GM23338 (cell line): ENCODE results near the gene HSF4. TPM values are rescaled to one million over a fixed set of nuclear protein-coding genes. Genes with fewer than 3 reads are reported as not detected.

Experiments used
- ATAC-seq: fragments of 200-7000 bp; cut with Tn5 transposase; 3 replicates; pipeline ENCODE4 v1.9.1; 2020
- DNase-seq: peaks from one replicate; pipeline ENCODE4 v3.0.0-alpha.2; 2015; ENCODE audit warnings: low spot score
- H2AFZ ChIP-seq: fragments of 200-600 bp; sonication (generic); 2 replicates; pipeline ENCODE4 v1.8.0; 2016; ENCODE audit warnings: antibody characterized with exemption, mild to moderate bottlenecking, moderate library complexity
- H3F3A ChIP-seq: fragments of 200-600 bp; sonication (generic); replicated peaks from 2 replicates; pipeline ENCODE4 v1.8.0; 2017; ENCODE audit warnings: antibody characterized with exemption, mixed run types, low read depth
- H3K27ac ChIP-seq: fragments of 200-600 bp; sonication (generic); 2 replicates; pipeline ENCODE4 v1.6.1; 2016; ENCODE audit warnings: low read depth
- H3K27me3 ChIP-seq: fragments of 200-600 bp; sonication (generic); 2 replicates; pipeline ENCODE4 v1.8.0; 2016; ENCODE audit warnings: mild to moderate bottlenecking, mixed run types, moderate library complexity; ENCODE audit not compliant: insufficient read depth
- H3K36me3 ChIP-seq: fragments of 200-600 bp; sonication (generic); 2 replicates; pipeline ENCODE4 v1.8.0; 2016; ENCODE audit warnings: mild to moderate bottlenecking; ENCODE audit not compliant: insufficient read depth
- H3K4me1 ChIP-seq: fragments of 200-600 bp; sonication (generic); 2 replicates; pipeline ENCODE4 v1.8.0; 2016; ENCODE audit warnings: mild to moderate bottlenecking, moderate library complexity; ENCODE audit not compliant: insufficient read depth
- H3K4me2 ChIP-seq: fragments of 200-600 bp; sonication (generic); 2 replicates; pipeline ENCODE4 v1.7.1; 2017; ENCODE audit warnings: mixed run types
- H3K4me3 ChIP-seq: fragments of 200-600 bp; sonication (generic); 2 replicates; pipeline ENCODE4 v1.6.1; 2016; ENCODE audit warnings: mixed run types
- H3K79me2 ChIP-seq: fragments of 200-600 bp; sonication (generic); replicated peaks from 2 replicates; pipeline ENCODE4 v1.8.0; 2017; ENCODE audit warnings: mild to moderate bottlenecking; ENCODE audit not compliant: insufficient read depth
- H3K9me2 ChIP-seq: fragments of 200-600 bp; sonication (generic); 2 replicates; pipeline ENCODE4 v1.8.0; 2017; ENCODE audit not compliant: insufficient read depth
- H4K20me1 ChIP-seq: fragments of 200-600 bp; sonication (generic); replicated peaks from 2 replicates; pipeline ENCODE4 v1.8.0; 2017; ENCODE audit warnings: mild to moderate bottlenecking; ENCODE audit not compliant: insufficient read depth
- H3K27ac Mint-ChIP-seq: 2 replicates; pipeline ENCODE4 v1.8.0; 2020; ENCODE audit warnings: inconsistent platforms, mild to moderate bottlenecking, moderate library complexity, mixed read lengths
- H3K27me3 Mint-ChIP-seq: 3 replicates; pipeline ENCODE4 v1.8.0; 2022; ENCODE audit warnings: low read depth, mild to moderate bottlenecking, moderate library complexity, mixed read lengths, inconsistent platforms; ENCODE audit not compliant: insufficient read depth, poor library complexity
- H3K36me3 Mint-ChIP-seq: 3 replicates; pipeline ENCODE4 v1.8.0; 2021; ENCODE audit warnings: low read depth, mild to moderate bottlenecking, inconsistent platforms, moderate library complexity, mixed read lengths
- H3K4me1 Mint-ChIP-seq: 3 replicates; pipeline ENCODE4 v1.8.0; 2020; ENCODE audit warnings: mild to moderate bottlenecking, inconsistent platforms, mixed read lengths
- H3K4me3 Mint-ChIP-seq: 3 replicates; pipeline ENCODE4 v1.8.0; 2021; ENCODE audit warnings: moderate library complexity, mild to moderate bottlenecking, inconsistent platforms, mixed read lengths
- H3K9me3 Mint-ChIP-seq: 3 replicates; pipeline ENCODE4 v1.8.0; 2020; ENCODE audit warnings: moderate library complexity, mild to moderate bottlenecking, inconsistent platforms, mixed read lengths
- CREB1 ChIP-seq: fragments of 250-450 bp; sonication (Bioruptor Pico); IDR thresholded peaks from 2 replicates; pipeline ENCODE4 v1.5.0; 2020; ENCODE audit warnings: low read depth, mild to moderate bottlenecking, moderate library complexity
- EZH2phosphoT487 ChIP-seq: fragments of 200-600 bp; sonication (generic); IDR thresholded peaks from one replicate; pipeline ENCODE4 v1.8.1; 2018; ENCODE audit warnings: antibody characterized with exemption; ENCODE audit not compliant: unreplicated experiment
- JUNB ChIP-seq: IDR thresholded peaks from one replicate; pipeline ENCODE4 v1.6.1; 2016; ENCODE audit warnings: antibody characterized with exemption; ENCODE audit not compliant: unreplicated experiment
- POLR2AphosphoS5 ChIP-seq: IDR thresholded peaks from 2 replicates; pipeline ENCODE4 v1.6.1; 2016; ENCODE audit warnings: antibody characterized with exemption, low read depth
- STAT1 ChIP-seq: IDR thresholded peaks from one replicate; pipeline ENCODE4 v1.6.1; 2016; ENCODE audit warnings: antibody characterized with exemption; ENCODE audit not compliant: unreplicated experiment
- ZNF114 ChIP-seq: fragments of 250-450 bp; sonication (Bioruptor Pico); IDR thresholded peaks from 2 replicates; pipeline ENCODE4 v1.5.0; 2020; ENCODE audit warnings: mild to moderate bottlenecking, moderate library complexity
- ZNF331 ChIP-seq: fragments of 250-450 bp; sonication (Bioruptor Pico); IDR thresholded peaks from 2 replicates; pipeline ENCODE4 v1.5.0; 2020; ENCODE audit warnings: low read depth, mild to moderate bottlenecking, moderate library complexity
- polyA plus RNA-seq: library from polyadenylated mRNA; unstranded; fragments of >200 nt; fragmentation: Nextera tagmentation; extraction: Ambion mirVana; gene quantifications from 2 replicates; pipeline ENCODE4 v1.2.1, GENCODE V29; 2016
- total RNA-seq: library from RNA; depleted of rRNA; stranded (reverse); fragments of >200 nt; shearing (Covaris generic); gene quantifications from 2 replicates; pipeline ENCODE4 v1.2.3, GENCODE V29; 2014
- TF ChIP-seq, protein P1 (sequence below): fragments of 250-450 bp; sonication (Bioruptor Pico); IDR thresholded peaks from 2 replicates; pipeline ENCODE4 v1.5.0; 2020; ENCODE audit warnings: mild to moderate bottlenecking, moderate library complexity
- TF ChIP-seq, protein P2 (sequence below), 2 experiments: fragments of 200-600 bp in 1 of 2; sonication (generic) in 1 of 2; conservative IDR thresholded peaks; 2 replicates each; pipeline versions ENCODE4 v1.5.1 to v1.6.1; 2016 to 2017; ENCODE audit warnings: antibody characterized with exemption in 2 of 2, low read depth in 2 of 2, mild to moderate bottlenecking in 2 of 2, moderate library complexity in 1 of 2

Gene HSF4
- total and polyA plus RNA-seq, 2 experiments from 2014 or later, result 0.19 to 1.3 TPM

DNA sequence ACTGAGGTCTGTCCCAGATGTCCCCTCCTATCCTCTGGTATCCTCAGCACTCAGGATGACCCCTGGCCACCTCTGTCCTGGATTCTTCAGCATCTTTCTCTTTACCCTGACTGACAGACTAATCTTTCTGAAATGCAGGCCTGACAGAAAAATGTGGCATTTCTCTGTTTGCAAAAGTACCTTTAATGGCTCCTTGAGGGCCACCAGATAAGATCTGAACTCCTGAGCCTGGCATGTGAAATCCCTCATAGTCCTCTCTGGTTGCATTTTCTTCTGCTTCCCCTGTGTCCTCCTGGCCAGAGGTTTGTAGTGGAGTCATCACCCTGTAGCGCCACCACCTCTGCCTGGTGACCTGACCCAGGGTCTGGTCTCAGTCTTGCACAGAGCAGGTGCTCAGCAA, 32.3 kb downstream of the HSF4 start (continued):
- TF ChIP-seq, protein P1, sequence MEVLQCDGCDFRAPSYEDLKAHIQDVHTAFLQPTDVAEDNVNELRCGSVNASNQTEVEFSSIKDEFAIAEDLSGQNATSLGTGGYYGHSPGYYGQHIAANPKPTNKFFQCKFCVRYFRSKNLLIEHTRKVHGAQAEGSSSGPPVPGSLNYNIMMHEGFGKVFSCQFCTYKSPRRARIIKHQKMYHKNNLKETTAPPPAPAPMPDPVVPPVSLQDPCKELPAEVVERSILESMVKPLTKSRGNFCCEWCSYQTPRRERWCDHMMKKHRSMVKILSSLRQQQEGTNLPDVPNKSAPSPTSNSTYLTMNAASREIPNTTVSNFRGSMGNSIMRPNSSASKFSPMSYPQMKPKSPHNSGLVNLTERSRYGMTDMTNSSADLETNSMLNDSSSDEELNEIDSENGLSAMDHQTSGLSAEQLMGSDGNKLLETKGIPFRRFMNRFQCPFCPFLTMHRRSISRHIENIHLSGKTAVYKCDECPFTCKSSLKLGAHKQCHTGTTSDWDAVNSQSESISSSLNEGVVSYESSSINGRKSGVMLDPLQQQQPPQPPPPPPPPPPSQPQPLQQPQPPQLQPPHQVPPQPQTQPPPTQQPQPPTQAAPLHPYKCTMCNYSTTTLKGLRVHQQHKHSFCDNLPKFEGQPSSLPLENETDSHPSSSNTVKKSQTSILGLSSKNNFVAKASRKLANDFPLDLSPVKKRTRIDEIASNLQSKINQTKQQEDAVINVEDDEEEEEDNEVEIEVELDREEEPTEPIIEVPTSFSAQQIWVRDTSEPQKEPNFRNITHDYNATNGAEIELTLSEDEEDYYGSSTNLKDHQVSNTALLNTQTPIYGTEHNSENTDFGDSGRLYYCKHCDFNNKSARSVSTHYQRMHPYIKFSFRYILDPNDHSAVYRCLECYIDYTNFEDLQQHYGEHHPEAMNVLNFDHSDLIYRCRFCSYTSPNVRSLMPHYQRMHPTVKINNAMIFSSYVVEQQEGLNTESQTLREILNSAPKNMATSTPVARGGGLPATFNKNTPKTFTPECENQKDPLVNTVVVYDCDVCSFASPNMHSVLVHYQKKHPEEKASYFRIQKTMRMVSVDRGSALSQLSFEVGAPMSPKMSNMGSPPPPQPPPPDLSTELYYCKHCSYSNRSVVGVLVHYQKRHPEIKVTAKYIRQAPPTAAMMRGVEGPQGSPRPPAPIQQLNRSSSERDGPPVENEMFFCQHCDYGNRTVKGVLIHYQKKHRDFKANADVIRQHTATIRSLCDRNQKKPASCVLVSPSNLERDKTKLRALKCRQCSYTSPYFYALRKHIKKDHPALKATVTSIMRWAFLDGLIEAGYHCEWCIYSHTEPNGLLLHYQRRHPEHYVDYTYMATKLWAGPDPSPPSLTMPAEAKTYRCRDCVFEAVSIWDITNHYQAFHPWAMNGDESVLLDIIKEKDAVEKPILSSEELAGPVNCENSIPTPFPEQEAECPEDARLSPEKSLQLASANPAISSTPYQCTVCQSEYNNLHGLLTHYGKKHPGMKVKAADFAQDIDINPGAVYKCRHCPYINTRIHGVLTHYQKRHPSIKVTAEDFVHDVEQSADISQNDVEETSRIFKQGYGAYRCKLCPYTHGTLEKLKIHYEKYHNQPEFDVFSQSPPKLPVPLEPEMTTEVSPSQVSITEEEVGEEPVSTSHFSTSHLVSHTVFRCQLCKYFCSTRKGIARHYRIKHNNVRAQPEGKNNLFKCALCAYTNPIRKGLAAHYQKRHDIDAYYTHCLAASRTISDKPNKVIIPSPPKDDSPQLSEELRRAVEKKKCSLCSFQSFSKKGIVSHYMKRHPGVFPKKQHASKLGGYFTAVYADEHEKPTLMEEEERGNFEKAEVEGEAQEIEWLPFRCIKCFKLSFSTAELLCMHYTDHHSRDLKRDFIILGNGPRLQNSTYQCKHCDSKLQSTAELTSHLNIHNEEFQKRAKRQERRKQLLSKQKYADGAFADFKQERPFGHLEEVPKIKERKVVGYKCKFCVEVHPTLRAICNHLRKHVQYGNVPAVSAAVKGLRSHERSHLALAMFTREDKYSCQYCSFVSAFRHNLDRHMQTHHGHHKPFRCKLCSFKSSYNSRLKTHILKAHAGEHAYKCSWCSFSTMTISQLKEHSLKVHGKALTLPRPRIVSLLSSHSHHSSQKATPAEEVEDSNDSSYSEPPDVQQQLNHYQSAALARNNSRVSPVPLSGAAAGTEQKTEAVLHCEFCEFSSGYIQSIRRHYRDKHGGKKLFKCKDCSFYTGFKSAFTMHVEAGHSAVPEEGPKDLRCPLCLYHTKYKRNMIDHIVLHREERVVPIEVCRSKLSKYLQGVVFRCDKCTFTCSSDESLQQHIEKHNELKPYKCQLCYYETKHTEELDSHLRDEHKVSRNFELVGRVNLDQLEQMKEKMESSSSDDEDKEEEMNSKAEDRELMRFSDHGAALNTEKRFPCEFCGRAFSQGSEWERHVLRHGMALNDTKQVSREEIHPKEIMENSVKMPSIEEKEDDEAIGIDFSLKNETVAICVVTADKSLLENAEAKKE (CRISPR knock-in tag), result no peak
- TF ChIP-seq STAT1, result no peak
- no peak for TF ChIP-seq EZH2phosphoT487
- no peak for TF ChIP-seq ZNF114 (CRISPR knock-in tag)
- TF ChIP-seq ZNF331, result no peak
- no peak for TF ChIP-seq CREB1 (CRISPR knock-in tag)

DNA sequence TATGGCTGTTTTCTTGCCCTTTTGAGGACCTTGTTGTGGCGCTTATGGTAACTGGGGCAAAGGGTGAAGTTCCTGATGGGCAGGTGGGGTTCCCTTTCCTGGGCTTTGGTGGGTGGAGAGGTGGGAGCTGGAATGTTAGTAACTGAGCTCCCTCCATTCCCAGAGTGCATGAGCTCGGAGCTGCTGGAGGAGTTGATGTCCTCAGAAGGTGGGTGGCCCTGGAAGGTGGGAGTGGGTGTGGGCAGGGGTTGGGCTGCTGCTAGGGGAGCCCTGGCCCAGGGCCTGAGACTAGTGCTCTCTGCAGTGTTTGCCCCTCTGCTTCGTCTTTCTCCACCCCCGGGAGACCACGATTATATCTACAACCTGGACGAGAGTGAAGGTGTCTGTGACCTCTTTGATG, 33.2 kb downstream of the HSF4 start:
- peaks cover 20% of the 10 kb centered on the region; the same call in 1 of the 2 replicates for H3K36me3 ChIP-seq
- peaks cover 15% of the 10 kb centered on the region for H3K79me2 ChIP-seq
- H3K27me3 Mint-ChIP-seq, result peaks cover 18% of the 10 kb centered on the region
- H3K4me3 ChIP-seq, result no peak overlapping the region
- peaks cover 23% of the 10 kb centered on the region; the same call in 1 of the 2 replicates for H3F3A ChIP-seq
- no peaks in the 10 kb centered on the region for H3K9me3 Mint-ChIP-seq
- DNase-seq (no peak), ATAC-seq (no peak)
- peaks cover 11% of the 10 kb centered on the region for H3K4me1 ChIP-seq
- H3K27ac ChIP-seq, result no peak overlapping the region
- H3K36me3 Mint-ChIP-seq, result peaks cover 51% of the 10 kb centered on the region
- H3K4me2 ChIP-seq, result no peak overlapping the region
- peaks cover 15% of the 10 kb centered on the region for H3K4me1 Mint-ChIP-seq
- H3K4me3 Mint-ChIP-seq, result no peak overlapping the region
- peaks cover 22% of the 10 kb centered on the region for H4K20me1 ChIP-seq
- no peak overlapping the region for H2AFZ ChIP-seq
- no peak overlapping the region for H3K27ac Mint-ChIP-seq
- no peaks in the 10 kb centered on the region for H3K9me2 ChIP-seq
- no peaks in the 10 kb centered on the region for H3K27me3 ChIP-seq
- TF ChIP-seq JUNB, result no peak
- TF ChIP-seq, protein P2, sequence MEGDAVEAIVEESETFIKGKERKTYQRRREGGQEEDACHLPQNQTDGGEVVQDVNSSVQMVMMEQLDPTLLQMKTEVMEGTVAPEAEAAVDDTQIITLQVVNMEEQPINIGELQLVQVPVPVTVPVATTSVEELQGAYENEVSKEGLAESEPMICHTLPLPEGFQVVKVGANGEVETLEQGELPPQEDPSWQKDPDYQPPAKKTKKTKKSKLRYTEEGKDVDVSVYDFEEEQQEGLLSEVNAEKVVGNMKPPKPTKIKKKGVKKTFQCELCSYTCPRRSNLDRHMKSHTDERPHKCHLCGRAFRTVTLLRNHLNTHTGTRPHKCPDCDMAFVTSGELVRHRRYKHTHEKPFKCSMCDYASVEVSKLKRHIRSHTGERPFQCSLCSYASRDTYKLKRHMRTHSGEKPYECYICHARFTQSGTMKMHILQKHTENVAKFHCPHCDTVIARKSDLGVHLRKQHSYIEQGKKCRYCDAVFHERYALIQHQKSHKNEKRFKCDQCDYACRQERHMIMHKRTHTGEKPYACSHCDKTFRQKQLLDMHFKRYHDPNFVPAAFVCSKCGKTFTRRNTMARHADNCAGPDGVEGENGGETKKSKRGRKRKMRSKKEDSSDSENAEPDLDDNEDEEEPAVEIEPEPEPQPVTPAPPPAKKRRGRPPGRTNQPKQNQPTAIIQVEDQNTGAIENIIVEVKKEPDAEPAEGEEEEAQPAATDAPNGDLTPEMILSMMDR (conservative IDR thresholded peaks at IDR 0.05; ENCODE audit: low read depth in 2 of 2), result no peak
- no peak for TF ChIP-seq ZNF114 (CRISPR knock-in tag)
- TF ChIP-seq CREB1 (CRISPR knock-in tag), result no peak
- TF ChIP-seq ZNF331, result no peak
- TF ChIP-seq POLR2AphosphoS5, result no peak
- TF ChIP-seq EZH2phosphoT487, result no peak
